Panc1 (cell line): ENCODE data around the gene APP. TPM values are rescaled to one million over a fixed set of nuclear protein-coding genes. Genes with fewer than 3 reads are reported as not detected.

Source experiments
- ATAC-seq: fragments of 200-7000 bp; cut with Tn5 transposase; 2 replicates; pipeline ENCODE4 v1.9.1; 2020; ENCODE audit warnings: mild to moderate bottlenecking, moderate library complexity
- BruUV-seq: library from RNA; stranded (reverse); fragments of 400-500 nt; replicated peaks from 2 replicates; lab custom pipeline; 2021; lab: Mats Ljungman, UMichigan
- CTCF ChIA-PET: fragments of 300-600 bp; sonication (Branson Sonifier 250); formaldehyde crosslinking; loops from one replicate; lab custom pipeline; 2022; ENCODE audit warnings: antibody characterized with exemption; lab: Charles Lee
- POLR2A ChIA-PET: fragments of 300-600 bp; sonication (Branson Sonifier 250); formaldehyde crosslinking; loops from one replicate; lab custom pipeline; 2022; ENCODE audit warnings: antibody characterized with exemption; lab: Charles Lee
- DNase-seq: peaks from one replicate; pipeline ENCODE4 v3.0.0-alpha.2; 2010; ENCODE audit warnings: low read depth, low spot score
- H3K27ac ChIP-seq: 2 replicates; pipeline ENCODE4 v1.5.1; 2011; ENCODE audit warnings: mild to moderate bottlenecking, low read length, inconsistent platforms
- H3K27me3 ChIP-seq: fragments of 200-500 bp; sonication (Bioruptor generic); 2 replicates; pipeline ENCODE4 v1.6.0; 2014; ENCODE audit warnings: low read length, inconsistent platforms; ENCODE audit not compliant: control insufficient read depth, insufficient read depth
- H3K36me3 ChIP-seq: fragments of 200-500 bp; sonication (Bioruptor generic); 2 replicates; pipeline ENCODE4 v1.5.1; 2014; ENCODE audit warnings: inconsistent platforms, mild to moderate bottlenecking, low read length, moderate library complexity; ENCODE audit not compliant: control insufficient read depth, insufficient read depth
- H3K4me1 ChIP-seq: 2 replicates; pipeline ENCODE4 v1.5.1; 2011; ENCODE audit warnings: inconsistent platforms, mild to moderate bottlenecking, low read length, moderate library complexity; ENCODE audit not compliant: control insufficient read depth, insufficient read depth
- H3K4me3 ChIP-seq, 2 experiments: 2 replicates each; pipeline ENCODE4 v1.5.1; 2011 to 2012; ENCODE audit warnings: low read depth in 2 of 2, low read length in 2 of 2, mild to moderate bottlenecking in 2 of 2, inconsistent platforms in 1 of 2, moderate library complexity in 1 of 2
- H3K9me3 ChIP-seq: fragments of 200-500 bp; sonication (Bioruptor generic); 2 replicates; pipeline ENCODE4 v1.5.1; 2014; ENCODE audit warnings: low read depth, mild to moderate bottlenecking, inconsistent platforms, low read length, moderate library complexity; ENCODE audit not compliant: control insufficient read depth, insufficient read depth
- CTCF ChIP-seq: fragments of 450-650 bp; IDR thresholded peaks from 2 replicates; pipeline ENCODE4 v1.5.1; 2017; ENCODE audit warnings: mild to moderate bottlenecking
- POLR2AphosphoS5 ChIP-seq: IDR thresholded peaks from 2 replicates; pipeline ENCODE4 v1.6.1; 2012; ENCODE audit warnings: mild to moderate bottlenecking, low read depth, low read length, moderate library complexity
- REST ChIP-seq, 2 experiments: IDR thresholded peaks; 2 replicates each; pipeline ENCODE4 v1.6.1; 2011 to 2012; ENCODE audit warnings: low read depth in 2 of 2, control low read depth in 1 of 2, low read length in 1 of 2, mild to moderate bottlenecking in 1 of 2, moderate library complexity in 1 of 2; ENCODE audit not compliant: insufficient read depth in 1 of 2
- SIN3A ChIP-seq: IDR thresholded peaks from 2 replicates; pipeline ENCODE4 v1.6.1; 2012; ENCODE audit warnings: low read depth, mild to moderate bottlenecking, low read length, moderate library complexity, borderline replicate concordance; ENCODE audit not compliant: insufficient read depth
- TCF7L2 ChIP-seq: IDR thresholded peaks from 2 replicates; pipeline ENCODE4 v1.6.1; 2011; ENCODE audit warnings: mild to moderate bottlenecking, low read depth, low read length, inconsistent platforms
- in situ Hi-C: cut with HindIII; loops from 2 replicates; pipeline ENCODE4 v1.10.0; 2016; ENCODE audit warnings: low sequenced_read_pairs, low pct_unique_long_range_greater_than_20kb
- intact Hi-C: fragments of 100-400 bp; cut with micrococcal nuclease; formaldehyde crosslinking; loops from one replicate; pipeline ENCODE4 v1.10.0; 2022; ENCODE audit not compliant: unreplicated experiment
- total RNA-seq: library from RNA; stranded (reverse); gene quantifications from one replicate; pipeline ENCODE4 v1.2.1, GENCODE V29; 2021; ENCODE audit not compliant: unreplicated experiment

The APP gene
- total RNA-seq, 1 experiment from 2014 or later = 542 TPM

- peak; percentile 34; the same call in 1 of the 2 replicates for ATAC-seq
- no peaks in the 10 kb centered on the region for H3K9me3 ChIP-seq
- peaks cover 23% of the 10 kb centered on the region for H3K4me1 ChIP-seq
- H3K36me3 ChIP-seq = peaks cover 10% of the 10 kb centered on the region
- intact Hi-C loops = no loop called here
- DNase-seq = no peak
- H3K27ac ChIP-seq = no peak overlapping the region
- no TSS peak for BruUV-seq
- no peak overlapping the region for H3K4me3 ChIP-seq
- ChIA-PET CTCF (no interaction called here), POLR2A (no interaction called here)
- no peaks in the 10 kb centered on the region for H3K27me3 ChIP-seq
- TF ChIP-seq REST (IDR thresholded peaks at IDR 0.05; ENCODE audit: insufficient read depth in 1 of 2, low read depth in 2 of 2, low read length in 1 of 2) = no peak
- TF ChIP-seq POLR2AphosphoS5 = no peak
- TF ChIP-seq TCF7L2 = no peak
- no peak for TF ChIP-seq SIN3A
- TF ChIP-seq CTCF = no peak
- in situ Hi-C loops = no loop called here
Measured at GRCh38 chr21:26055010-26055409, 115.6 kb downstream of the APP start.

- ChIA-PET CTCF (no interaction called here), POLR2A (no interaction called here)
- H3K27me3 ChIP-seq = no peaks in the 10 kb centered on the region
- H3K9me3 ChIP-seq = no peaks in the 10 kb centered on the region
- peaks cover 17% of the 10 kb centered on the region for H3K36me3 ChIP-seq
- no peak overlapping the region for H3K27ac ChIP-seq
- TF ChIP-seq SIN3A (no peak), POLR2AphosphoS5 (no peak), REST (IDR thresholded peaks at IDR 0.05; ENCODE audit: insufficient read depth in 1 of 2, low read depth in 2 of 2, low read length in 1 of 2) (no peak), CTCF (no peak), TCF7L2 (no peak)
- intact Hi-C loops (no loop called here), in situ Hi-C loops (no loop called here)
- no peak for ATAC-seq
- H3K4me1 ChIP-seq = peaks cover 16% of the 10 kb centered on the region
- DNase-seq = no peak
- no peak overlapping the region for H3K4me3 ChIP-seq
- no TSS peak for BruUV-seq
Measured at GRCh38 chr21:26052057-26052456, 118.5 kb downstream of the APP start.
